A375 (cell line): Measurements from ENCODE around the gene HCST. TPM values are rescaled to one million over a fixed set of nuclear protein-coding genes. Genes with fewer than 3 reads are reported as not detected.

Source experiments
- small RNA-seq: library from RNA; depleted of rRNA; stranded (forward); fragments of <200 nt; gene quantifications from one replicate; pipeline ENCODE3, GENCODE V24; 2014
- total RNA-seq: library from RNA; depleted of rRNA; stranded (reverse); fragments of >200 nt; shearing (Covaris generic); gene quantifications from 2 replicates; pipeline ENCODE4 v1.2.3, GENCODE V29; 2014; rRNA removed

Gene HCST, protein sequence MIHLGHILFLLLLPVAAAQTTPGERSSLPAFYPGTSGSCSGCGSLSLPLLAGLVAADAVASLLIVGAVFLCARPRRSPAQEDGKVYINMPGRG
- total RNA-seq, result 1.2 TPM in 1 of 2 replicates, not detected in the other

DNA sequence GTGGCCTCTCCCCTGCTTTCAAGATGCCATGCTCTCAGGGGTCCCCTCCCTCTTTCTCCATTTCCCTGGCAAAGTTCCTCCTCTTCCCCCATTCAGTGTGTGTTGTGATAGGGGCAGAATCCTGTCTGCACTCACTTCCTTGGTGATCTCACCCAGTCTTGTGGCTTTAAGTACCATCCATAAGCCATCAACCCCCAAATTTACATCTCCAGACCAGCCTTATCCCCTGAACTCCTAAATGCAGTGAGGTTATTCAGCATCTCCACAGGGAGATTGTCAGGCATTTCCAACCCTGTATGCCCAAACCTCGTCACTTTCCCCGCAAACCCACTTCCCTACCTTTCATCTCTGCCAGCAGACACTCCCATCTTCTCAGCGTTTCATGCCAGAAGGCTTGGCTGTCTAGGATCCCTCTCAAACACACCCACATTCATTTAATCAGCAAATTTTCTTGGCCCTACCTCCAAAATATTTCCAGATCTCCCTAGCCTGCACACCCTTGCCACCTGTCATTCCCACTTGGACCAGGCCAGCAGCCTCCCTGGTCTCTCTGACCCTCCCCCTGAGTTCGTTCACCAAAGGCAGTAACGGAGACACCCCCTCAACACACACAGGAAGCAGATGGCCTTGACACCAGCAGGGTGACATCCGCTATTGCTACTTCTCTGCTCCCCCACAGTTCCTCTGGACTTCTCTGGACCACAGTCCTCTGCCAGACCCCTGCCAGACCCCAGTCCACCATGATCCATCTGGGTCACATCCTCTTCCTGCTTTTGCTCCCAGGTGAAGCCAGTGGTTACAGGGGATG is at the start of gene HCST:
Gene HCST, plus strand, starts transcription at position 676 of the 808 bp plus-strand sequence. Its CDS starts 65 bp downstream, at position 741.

DNA sequence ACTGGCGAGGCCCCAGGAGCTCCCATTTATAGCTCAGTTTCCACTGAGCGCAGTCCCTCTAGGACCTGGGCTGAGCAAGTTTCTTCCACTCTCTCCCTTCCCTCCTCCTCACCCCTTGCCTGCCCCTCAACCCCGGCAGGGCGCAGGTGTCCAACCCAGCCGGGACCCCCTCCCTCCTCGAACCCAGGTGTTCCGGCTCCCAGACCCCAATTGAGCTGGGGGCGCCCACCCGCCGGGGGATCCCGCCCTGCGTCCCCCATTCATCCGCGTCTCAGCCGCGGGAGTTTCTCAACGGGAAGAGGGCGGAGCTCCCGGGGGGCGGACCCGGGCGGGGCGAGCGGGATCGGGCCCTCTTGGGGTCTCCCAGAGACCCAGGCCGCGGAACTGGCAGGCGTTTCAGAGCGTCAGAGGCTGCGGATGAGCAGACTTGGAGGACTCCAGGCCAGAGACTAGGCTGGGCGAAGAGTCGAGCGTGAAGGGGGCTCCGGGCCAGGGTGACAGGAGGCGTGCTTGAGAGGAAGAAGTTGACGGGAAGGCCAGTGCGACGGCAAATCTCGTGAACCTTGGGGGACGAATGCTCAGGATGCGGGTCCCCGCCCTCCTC is 45.7 kb upstream of the HCST start, which contains the start of gene KIRREL2:
Gene KIRREL2, plus strand, starts transcription at position 366 of the 604 bp plus-strand sequence. Its CDS starts 209 bp downstream, at position 575.

DNA sequence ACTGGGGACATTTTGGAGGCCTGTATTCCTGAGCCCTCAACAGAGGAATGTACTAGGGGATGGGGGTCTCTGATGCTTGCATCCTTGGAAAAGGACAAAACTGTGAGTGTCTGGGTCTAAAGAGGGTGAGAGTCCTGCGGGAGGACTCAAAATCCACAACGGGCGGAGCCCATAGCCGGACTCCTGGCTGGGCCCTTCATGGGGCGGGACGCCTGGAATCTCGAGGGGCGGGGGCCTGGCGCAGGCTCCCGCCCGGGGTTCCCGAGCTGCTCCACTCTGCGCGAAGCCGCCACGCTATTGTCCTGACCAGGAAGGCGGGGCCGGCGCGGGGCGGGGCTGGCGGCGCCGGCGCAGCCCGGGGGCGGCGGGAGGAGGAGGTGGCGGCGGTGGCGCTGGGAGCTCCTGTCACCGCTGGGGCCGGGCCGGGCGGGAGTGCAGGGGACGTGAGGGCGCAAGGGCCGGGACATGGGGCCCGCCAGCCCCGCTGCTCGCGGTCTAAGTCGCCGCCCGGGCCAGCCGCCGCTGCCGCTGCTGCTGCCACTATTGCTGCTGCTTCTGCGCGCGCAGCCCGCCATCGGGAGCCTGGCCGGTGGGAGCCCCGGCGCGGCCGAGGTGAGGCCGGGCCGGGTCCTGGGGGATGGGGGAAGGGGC is 34.0 kb upstream of the HCST start, which contains the start of gene APLP1:
Gene APLP1, plus strand, starts transcription at position 403 of the 651 bp plus-strand sequence. Its CDS starts 63 bp downstream, at position 466.

DNA sequence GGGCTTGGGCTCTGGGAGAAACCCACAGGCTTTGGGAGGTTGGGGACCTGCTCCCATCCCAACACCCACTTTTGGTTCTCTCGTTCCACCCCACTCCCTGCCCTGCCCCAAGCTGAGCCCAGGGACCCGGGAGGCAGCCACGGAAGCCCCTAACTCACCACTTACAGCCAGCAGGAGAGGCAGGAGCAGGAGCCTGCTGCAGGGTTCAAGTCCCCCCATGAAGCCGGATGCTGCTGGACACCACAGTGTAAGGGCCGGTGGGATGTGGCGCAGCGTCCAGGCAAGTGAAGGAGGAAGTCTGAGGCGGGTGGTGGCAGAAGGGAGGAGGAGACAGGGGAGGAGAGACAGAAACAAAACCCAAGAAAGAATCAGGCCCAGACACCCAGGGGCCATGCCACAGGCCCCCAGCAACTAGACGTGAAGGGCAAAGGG is 5.7 kb downstream of the HCST start, which contains the start of gene TYROBP:
Gene TYROBP, minus strand, starts transcription at position 286 of the 432 bp plus-strand sequence. Its CDS starts 67 bp downstream, at position 219.

DNA sequence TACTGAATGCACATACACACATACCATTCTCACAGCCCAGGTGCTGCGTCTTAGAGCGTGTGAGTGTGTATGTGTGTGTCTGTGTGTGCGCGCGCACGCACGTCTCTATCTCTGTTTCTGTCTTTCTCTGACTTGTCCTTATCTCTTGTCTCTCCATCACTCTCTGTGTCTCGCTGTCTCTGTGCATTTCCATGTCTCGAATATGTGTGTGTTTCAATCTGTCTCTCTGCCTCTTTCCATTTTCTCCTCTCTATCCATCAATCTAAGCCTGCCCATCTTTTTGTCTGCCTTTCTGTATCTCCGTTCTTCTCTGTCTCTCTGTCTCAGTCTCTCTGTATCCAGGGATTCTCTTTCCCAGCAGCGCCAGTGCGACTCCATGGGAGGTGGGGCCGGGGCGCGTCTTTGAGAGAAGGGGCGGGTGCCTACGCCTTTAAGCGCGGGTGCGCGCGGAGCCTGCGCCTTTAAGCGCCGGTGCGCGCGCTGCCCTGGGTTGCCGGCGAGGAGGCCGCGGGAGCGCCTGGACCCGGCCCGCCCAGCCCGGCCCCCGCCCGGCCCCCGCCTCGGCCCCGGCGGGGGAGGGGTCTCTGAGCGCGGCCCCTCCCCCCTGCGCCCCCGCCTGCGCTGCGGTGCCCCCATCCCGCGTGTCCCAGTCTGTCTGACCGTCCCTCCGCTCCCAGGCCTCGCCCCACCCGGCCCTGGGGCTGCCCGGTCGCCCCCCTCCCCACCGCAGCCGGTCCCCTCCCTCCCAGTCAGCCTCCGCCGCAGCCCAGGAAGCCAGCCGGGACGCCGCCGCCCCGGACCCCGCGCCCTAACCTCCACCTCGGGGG is 33.8 kb downstream of the HCST start, which contains the start of gene LRFN3:
Gene LRFN3, plus strand, starts transcription at position 464 of the 827 bp plus-strand sequence. CDS start 3,052 bp downstream, outside the sequence.

Small RNA genes within 50 kb of the gene (small RNA-seq; reads per million reads assigned to genes)
- not detected for gene RN7SL402P

Other genes with a start within 250 kb of the HCST start
- not detected in 2 replicates for gene UPK1A, start 236.0 kb upstream of the HCST start, total RNA-seq
- gene ZBTB32, start 198.0 kb upstream of the HCST start, total RNA-seq, result not detected in 2 replicates
- gene KMT2B, start 184.5 kb upstream of the HCST start, total RNA-seq, result 14.4 and 20.0 TPM in 2 replicates
- gene IGFLR1, start 160.1 kb upstream of the HCST start, total RNA-seq, result 3.6 and 6.8 TPM in 2 replicates
- 22.6 and 23.4 TPM in 2 replicates for gene U2AF1L4, start 157.1 kb upstream of the HCST start, total RNA-seq
- gene PSENEN, start 156.9 kb upstream of the HCST start, total RNA-seq, result 35.6 and 40.4 TPM in 2 replicates
- gene LIN37, start 154.0 kb upstream of the HCST start, total RNA-seq, result 7.4 and 12.7 TPM in 2 replicates
- 0.40 TPM in 1 of 2 replicates, not detected in the other for gene HSPB6, start 145.5 kb upstream of the HCST start, total RNA-seq
- 9.5 and 10.8 TPM in 2 replicates for gene PROSER3, start 144.4 kb upstream of the HCST start, total RNA-seq
- 3.3 and 9.8 TPM in 2 replicates for gene ARHGAP33, start 127.0 kb upstream of the HCST start, total RNA-seq
- gene PRODH2, start 89.7 kb upstream of the HCST start, total RNA-seq, result not detected in 2 replicates
- gene NPHS1, start 50.0 kb upstream of the HCST start, total RNA-seq, result not detected in 2 replicates
- 0.08 TPM in 1 of 2 replicates, not detected in the other for gene KIRREL2, start 45.6 kb upstream of the HCST start, total RNA-seq
- gene APLP1, start 34.0 kb upstream of the HCST start, total RNA-seq, result 5.3 and 7.0 TPM in 2 replicates
- 4.6 and 9.6 TPM in 2 replicates for gene NFKBID, start 2.0 kb upstream of the HCST start, total RNA-seq
- not detected in 2 replicates for gene TYROBP, start 5.8 kb downstream of the HCST start, total RNA-seq
- gene LRFN3, start 33.8 kb downstream of the HCST start, total RNA-seq, result 2.1 TPM in 2 replicates
- gene SDHAF1, start 92.7 kb downstream of the HCST start, total RNA-seq, result 33.0 and 39.2 TPM in 2 replicates
- gene SYNE4, start 106.3 kb downstream of the HCST start, total RNA-seq, result 0.19 TPM in 1 of 2 replicates, not detected in the other
- 26.7 and 54.3 TPM in 2 replicates for gene ALKBH6, start 111.7 kb downstream of the HCST start, total RNA-seq
- 4.0 and 5.8 TPM in 2 replicates for gene CLIP3, start 130.3 kb downstream of the HCST start, total RNA-seq
- gene THAP8, start 151.8 kb downstream of the HCST start, total RNA-seq, result 3.1 and 3.2 TPM in 2 replicates
- gene WDR62, start 152.4 kb downstream of the HCST start, total RNA-seq, result 11.6 and 12.5 TPM in 2 replicates
- not detected in 2 replicates for gene OVOL3, start 208.6 kb downstream of the HCST start, total RNA-seq
- gene POLR2I, start 212.3 kb downstream of the HCST start, total RNA-seq, result 181 and 195 TPM in 2 replicates
- 309 and 326 TPM in 2 replicates for gene TBCB, start 212.9 kb downstream of the HCST start, total RNA-seq
- 358 and 397 TPM in 2 replicates for gene CAPNS1, start 237.5 kb downstream of the HCST start, total RNA-seq
- gene COX7A1, start 249.9 kb downstream of the HCST start, total RNA-seq, result not detected in 2 replicates